Colonic mucosa (tissue), 4 donors: ENCODE results near the gene PTPRN2. TPM values are rescaled to one million over a fixed set of nuclear protein-coding genes. Genes with fewer than 3 reads are reported as not detected.
"Not testable (repeated sequence)": the region's sequence is repeated elsewhere in the genome, so short reads cannot be mapped to it uniquely, and the experiment has no call there.

Experiments
- DNase-seq: peaks from one replicate; pipeline ENCODE4 v3.0.0-alpha.2; 2020
- H3K27ac ChIP-seq: fragments of 200-600 bp; one replicate; pipeline ENCODE4 v1.8.0; 2021
- H3K27me3 ChIP-seq: fragments of 200-600 bp; one replicate; pipeline ENCODE4 v1.8.0; 2021
- H3K36me3 ChIP-seq: fragments of 200-600 bp; one replicate; pipeline ENCODE4 v1.8.0; 2021
- H3K4me1 ChIP-seq: fragments of 200-600 bp; one replicate; pipeline ENCODE4 v1.8.0; 2021; ENCODE audit warnings: mild to moderate bottlenecking
- H3K4me3 ChIP-seq: fragments of 200-600 bp; one replicate; pipeline ENCODE4 v1.8.0; 2021
- H3K9ac ChIP-seq, 2 donors: one replicate each; pipeline ENCODE4 v1.7.0; 2013; ENCODE audit warnings: control low read depth in 2 of 2, low read depth in 2 of 2, low read length in 2 of 2
- H3K9me3 ChIP-seq: fragments of 200-600 bp; one replicate; pipeline ENCODE4 v1.8.0; 2021
- intact Hi-C: fragments of 100-400 bp; cut with DNase I; formaldehyde crosslinking; loops from one replicate; pipeline ENCODE4 v1.14.1; 2022
- total RNA-seq, 2 donors: library from RNA; stranded (reverse); fragmentation: NEBNext Ultra II Directional in 1 of 2; extraction: Animal tissue kit (Norgen Biotek cat#: 25700) in 1 of 2; gene quantifications; one replicate each; pipeline ENCODE4 v1.2.1, GENCODE V29; 2021
- TF ChIP-seq, protein P1 (sequence below): fragments of 200-600 bp; IDR thresholded peaks from one replicate; pipeline ENCODE4 v1.8.0; 2022; ENCODE audit warnings: antibody characterized with exemption, mild to moderate bottlenecking
- donor health status: healthy.
- donor health status: DM: no; HTN: no; CAD: no.
- donor health status: DM: no; HTN: no; CAD: no.

The PTPRN2 gene
- total RNA-seq, 2 donors from 2014 or later = 14.7 to 21.6 TPM

DNA sequence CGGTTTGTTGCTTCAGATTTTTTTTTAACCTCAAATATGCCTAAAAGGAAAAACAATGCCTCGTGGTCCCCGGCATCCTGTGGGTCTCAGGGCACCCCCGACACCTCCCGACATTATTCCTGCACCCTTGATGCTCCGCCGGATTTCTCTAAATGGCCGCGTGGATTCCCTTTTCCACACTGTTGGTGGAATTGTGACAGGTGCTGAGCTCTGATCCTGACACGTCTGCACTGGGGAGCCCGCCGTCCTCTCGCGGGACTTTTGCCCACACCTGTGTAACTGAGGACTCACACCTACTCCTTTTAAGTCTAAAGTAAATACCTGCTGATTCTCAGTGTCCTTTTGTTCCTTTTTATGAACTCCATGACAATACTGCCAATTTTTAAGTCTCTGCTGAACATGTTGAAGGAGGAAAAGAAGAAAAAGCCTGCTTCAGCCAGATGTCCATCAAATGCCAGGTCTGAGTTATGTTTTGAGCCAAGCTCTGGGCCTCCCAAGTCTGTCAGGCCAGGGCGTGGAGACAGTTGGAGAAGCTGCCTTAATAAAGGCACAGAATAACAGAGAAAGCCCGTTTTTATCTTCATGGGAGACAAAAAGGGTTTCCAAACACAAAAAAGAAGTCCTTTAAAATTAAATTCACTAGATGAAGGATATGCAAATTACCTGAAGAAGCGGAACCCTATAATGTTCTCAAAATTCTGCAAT lies 682.6 kb downstream of the PTPRN2 start:
- intact Hi-C loops = no loop called here
- H3K36me3 ChIP-seq = no peaks in the 10 kb centered on the region
- TF ChIP-seq, protein P1, sequence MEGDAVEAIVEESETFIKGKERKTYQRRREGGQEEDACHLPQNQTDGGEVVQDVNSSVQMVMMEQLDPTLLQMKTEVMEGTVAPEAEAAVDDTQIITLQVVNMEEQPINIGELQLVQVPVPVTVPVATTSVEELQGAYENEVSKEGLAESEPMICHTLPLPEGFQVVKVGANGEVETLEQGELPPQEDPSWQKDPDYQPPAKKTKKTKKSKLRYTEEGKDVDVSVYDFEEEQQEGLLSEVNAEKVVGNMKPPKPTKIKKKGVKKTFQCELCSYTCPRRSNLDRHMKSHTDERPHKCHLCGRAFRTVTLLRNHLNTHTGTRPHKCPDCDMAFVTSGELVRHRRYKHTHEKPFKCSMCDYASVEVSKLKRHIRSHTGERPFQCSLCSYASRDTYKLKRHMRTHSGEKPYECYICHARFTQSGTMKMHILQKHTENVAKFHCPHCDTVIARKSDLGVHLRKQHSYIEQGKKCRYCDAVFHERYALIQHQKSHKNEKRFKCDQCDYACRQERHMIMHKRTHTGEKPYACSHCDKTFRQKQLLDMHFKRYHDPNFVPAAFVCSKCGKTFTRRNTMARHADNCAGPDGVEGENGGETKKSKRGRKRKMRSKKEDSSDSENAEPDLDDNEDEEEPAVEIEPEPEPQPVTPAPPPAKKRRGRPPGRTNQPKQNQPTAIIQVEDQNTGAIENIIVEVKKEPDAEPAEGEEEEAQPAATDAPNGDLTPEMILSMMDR = no peak
- no peak overlapping the region for H3K9ac ChIP-seq
- no peaks in the 10 kb centered on the region for H3K27me3 ChIP-seq
- no peaks in the 10 kb centered on the region for H3K4me1 ChIP-seq
- H3K27ac ChIP-seq = no peak overlapping the region
- no peaks in the 10 kb centered on the region for H3K9me3 ChIP-seq
- DNase-seq = no peak
- H3K4me3 ChIP-seq = no peak overlapping the region

DNA sequence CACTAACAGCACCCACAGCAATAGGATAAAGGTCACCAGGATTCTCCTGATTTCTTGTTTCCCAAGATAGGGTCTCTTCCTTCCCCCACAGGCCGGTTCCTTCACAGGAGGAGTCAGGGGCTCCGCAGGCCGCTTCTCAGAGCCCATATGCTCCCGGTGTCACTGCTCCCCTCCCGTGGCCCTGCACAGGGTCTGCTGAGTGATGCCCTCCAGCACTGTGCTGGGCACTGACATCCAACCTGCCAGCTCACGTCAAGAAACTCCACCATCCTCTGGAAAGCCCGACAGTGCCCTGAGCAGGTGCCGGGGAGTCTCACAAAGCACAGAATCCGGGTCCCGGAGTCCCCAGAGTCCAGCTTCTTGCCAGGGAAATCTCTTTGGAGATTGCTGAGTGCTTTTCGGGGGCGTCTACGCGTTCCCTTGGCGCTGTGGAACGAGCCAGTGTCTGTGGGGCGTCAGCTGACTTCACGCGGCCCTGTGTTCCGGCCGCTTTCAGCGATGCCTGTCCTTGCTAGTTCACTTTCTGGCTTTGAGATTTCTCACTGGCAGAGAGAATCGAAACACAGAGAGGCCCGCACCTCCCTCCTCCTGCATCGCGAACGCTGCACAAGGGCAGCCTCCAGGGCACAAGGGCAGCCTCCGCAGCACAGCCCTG lies 683.3 kb downstream of the PTPRN2 start:
- H3K27me3 ChIP-seq = no peaks in the 10 kb centered on the region
- no peaks in the 10 kb centered on the region for H3K4me1 ChIP-seq
- no peak for DNase-seq
- TF ChIP-seq, protein P1 = no peak
- no peaks in the 10 kb centered on the region for H3K36me3 ChIP-seq
- intact Hi-C loops = no loop called here
- H3K9me3 ChIP-seq = no peaks in the 10 kb centered on the region
- no peak overlapping the region for H3K4me3 ChIP-seq
- no peak overlapping the region for H3K27ac ChIP-seq
- no peak overlapping the region for H3K9ac ChIP-seq

DNA sequence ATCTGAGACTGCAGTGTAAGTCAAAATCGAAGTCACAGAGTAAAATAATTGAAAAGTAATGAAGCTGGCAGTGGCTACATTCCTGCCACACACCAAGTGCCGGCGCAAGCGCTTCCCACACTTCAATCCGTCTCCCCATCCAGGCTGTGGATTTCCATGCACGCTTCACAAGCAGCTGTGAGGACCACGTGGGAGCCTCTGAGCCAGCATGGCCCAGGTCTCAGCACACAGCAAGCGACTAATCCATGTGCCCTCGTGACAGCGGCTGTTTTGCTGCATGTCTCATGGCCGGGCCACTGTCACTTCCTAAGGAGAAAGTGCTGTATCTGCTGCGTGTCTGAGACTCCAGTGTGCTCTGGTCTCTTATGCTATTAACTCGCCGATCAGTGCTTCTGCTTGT lies 683.9 kb downstream of the PTPRN2 start:
- H3K4me3 ChIP-seq = no peak overlapping the region
- DNase-seq = no peak
- H3K36me3 ChIP-seq = no peaks in the 10 kb centered on the region
- H3K27ac ChIP-seq = no peak overlapping the region
- TF ChIP-seq, protein P1 = no peak
- intact Hi-C loops = no loop called here
- H3K27me3 ChIP-seq = no peaks in the 10 kb centered on the region
- no peaks in the 10 kb centered on the region for H3K9me3 ChIP-seq
- no peaks in the 10 kb centered on the region for H3K4me1 ChIP-seq
- no peak overlapping the region for H3K9ac ChIP-seq

DNA sequence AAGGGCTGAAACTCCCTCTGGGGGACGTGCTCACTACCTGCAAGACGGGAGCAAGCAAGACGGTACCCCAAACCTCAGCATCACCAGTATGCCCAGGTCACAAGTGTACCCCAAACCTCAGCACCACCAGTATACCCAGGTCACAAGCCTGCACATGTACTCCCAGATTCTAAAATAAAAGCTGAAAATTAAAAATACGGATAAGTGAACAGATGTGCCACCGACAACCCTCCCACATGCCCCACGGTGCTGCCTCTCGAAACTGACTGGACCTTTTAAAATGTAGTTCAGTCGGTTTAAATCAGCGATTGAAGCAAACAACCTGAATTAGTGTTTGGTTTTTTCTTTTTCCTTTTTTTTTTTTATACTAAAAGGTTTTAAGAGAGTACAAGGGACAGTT lies 684.3 kb downstream of the PTPRN2 start:
- intact Hi-C loops = no loop called here
- Histone ChIP-seq H3K4me3 (no peak overlapping the region), H3K4me1 (no peaks in the 10 kb centered on the region), H3K27me3 (no peaks in the 10 kb centered on the region), H3K27ac (no peak overlapping the region), H3K9ac (no peak overlapping the region), H3K36me3 (no peaks in the 10 kb centered on the region), H3K9me3 (no peaks in the 10 kb centered on the region)
- DNase-seq = no peak
- TF ChIP-seq, protein P1 = no peak

DNA sequence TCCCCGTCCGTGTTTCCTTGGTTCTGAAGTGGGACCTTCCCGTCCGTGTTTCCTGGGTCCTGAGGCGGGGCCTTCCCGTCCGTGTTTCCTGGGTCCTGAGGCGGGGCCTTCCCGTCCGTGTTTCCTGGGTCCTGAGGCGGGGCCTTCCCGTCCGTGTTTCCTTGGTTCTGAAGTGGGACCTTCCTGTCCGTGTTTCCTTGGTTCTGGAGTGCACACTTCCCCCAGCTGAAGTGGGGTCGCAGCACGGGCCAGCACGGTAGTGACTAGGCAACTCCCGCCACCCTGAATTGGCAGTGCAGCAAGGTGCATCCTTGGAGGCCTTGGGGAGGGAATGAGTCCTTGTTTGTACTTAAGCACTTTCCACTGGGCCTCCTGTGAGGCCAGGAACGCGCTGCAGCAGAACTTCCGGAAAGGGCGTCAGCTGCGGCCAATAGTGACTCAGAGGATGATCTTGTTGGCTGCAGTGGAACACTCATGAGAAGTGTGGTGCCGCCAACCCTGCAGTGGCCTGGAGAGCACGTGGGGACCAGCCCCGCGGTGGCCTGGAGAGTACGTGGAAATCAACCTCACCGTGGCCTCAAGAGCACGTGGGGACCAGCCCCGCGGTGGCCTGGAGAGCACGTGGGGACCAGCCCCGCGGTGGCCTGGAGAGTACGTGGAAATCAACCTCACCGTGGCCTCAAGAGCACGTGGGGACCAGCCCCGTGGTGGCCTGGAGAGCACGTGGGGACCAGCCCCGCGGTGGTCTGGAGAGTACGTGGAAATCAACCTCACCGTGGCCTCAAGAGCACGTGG lies 685.6 kb downstream of the PTPRN2 start:
- H3K4me3 ChIP-seq, H3K27me3 ChIP-seq, H3K9ac ChIP-seq, intact Hi-C loops, DNase-seq, H3K9me3 ChIP-seq, H3K36me3 ChIP-seq, H3K4me1 ChIP-seq, H3K27ac ChIP-seq: not testable (repeated sequence)
